SW480 (cell line): ENCODE results near the gene MIOX.

ENCODE experiments used
- DNase-seq: peaks from one replicate; pipeline ENCODE4 v3.0.0-alpha.2; 2016; ENCODE audit warnings: low spot score

MIOX gene

DNA sequence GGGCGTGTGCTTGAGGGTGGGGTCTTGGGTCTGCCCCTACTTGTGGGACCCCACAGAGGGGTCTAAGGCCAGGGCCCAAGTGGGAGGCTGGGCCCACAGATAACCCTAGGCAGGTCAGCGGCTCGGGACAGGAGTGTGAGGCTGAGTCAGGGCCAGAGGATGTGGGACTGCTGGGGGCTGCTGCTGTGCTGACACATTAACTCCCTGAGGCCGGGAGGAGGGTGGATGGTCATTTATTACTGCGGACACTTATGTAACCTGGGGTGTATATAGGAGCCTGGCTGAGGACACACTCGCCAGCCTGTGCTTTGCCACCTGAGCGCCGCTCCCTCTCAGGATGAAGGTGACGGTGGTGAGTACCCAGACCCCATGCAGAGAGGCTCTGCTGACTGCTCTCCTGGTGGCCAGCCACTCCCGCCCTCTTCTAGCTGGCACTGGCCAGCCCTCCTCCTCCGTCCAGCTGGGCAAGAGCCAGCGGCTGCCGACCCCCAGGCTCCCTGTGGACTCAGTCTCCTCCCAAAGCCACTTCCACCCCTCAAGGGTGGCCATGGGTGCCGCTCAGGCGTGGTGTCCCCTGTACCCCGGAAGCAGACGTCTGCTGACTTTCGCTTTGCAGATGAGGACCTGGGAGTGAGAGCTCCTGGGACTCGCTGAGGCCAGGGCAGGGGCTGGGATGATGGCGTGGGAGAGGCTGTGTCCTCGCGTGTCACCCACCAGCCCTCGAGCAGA lies at the start of gene MIOX:
Gene MIOX (plus strand): TSS at position 299 of the 729 bp plus-strand sequence. CDS start 39 bp downstream, at position 338.
- no peak for DNase-seq

GRCh38 chr22:50437511-50438304 lies 49.0 kb upstream of the MIOX start:
- DNase-seq: no peak

DNA sequence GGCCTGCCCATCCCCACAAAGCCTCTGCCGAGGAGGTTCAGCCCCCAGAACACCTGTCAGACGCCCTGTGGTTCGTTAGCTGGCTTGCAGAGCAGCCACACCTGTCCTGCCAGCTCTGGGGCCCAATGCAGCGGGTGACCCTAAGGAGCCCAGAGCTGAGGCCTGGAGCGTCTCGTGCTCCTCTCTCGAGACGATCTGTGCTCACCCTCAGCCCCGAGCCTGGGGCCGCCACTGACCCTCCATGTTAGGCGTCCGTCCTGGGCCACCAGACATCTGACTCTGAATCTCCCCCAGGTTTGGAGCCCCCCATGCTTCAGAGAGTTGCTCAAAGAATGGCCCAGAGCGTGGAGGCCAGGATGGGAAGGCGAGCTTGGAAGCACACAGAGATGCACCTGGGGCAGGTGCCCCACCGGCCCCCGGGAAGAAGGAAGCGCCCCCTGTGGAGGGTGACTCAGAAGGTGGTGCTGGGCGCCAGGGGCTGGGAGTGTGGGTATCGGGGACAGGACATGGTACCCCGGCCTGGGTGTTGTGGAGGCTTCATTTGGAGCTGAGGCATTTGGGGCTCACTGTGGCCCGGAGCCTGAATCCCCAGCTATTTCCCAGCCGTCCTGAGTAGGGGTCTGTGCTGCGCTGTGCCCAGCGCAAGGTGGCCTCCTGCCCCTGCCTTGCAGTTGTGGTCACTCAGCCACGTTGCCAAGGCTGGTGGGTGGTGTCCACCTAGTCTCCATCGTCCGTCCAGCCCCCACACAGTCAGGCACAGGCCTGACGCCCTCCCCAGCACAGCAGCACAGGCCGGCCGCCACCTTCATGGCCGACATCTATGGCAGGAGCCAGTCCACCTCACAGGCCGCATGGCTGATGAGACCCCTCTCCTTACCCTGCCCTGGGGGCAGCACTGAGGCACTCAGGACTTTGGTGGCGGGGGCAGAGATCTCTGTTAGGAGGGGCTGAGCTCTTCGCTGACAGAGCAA lies 48.1 kb upstream of the MIOX start:
- DNase-seq: no peak

DNA sequence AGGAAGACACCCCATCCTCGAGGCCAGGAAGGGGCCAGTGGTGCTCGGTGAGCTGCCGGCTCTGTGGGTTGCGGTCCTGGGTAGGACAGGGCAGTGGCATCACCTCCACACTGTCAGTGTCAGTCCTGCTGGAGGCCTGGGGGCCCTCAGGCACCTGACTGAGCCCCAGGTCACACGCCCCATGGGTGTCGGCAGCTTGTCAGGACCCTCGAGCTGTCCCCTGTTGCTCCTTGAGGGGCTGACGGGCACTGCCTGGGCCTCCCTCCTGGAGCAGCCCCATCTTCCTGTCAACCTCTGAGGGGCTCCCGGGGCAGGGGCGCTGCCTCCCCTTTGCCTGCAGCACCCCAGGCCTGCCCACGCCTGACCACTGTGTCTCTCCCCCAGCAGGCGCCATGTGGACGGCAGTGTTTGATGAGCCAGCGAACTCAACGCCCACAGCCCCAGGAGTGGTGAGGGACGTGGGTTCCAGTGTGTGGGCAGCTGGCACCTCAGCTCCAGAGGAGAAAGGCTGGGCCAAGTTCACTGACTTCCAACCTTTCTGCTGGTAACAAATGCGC lies 47.3 kb upstream of the MIOX start:
- no peak for DNase-seq

DNA sequence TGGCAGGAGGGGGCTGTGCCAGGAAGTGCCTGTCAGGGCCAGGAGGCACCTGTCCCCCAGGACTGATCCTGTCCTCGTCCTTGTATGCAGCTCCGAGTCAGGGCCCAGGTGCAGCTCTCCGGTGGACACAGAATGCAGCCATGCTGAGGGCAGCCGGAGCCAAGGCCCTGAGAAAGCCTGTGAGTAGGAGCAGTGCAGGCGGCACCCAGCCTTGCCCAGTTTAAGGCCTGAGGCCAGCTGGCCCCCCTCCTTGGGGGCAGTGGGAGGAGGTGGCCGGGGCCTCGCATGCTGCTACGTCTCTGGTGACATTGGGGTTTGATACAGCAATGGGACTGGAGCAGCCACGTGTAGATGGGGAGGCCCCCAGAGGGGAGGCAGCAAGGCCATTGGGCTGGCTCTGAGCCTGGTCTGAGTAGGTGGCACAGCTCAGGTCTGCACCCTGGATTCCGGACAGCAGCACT lies 46.8 kb upstream of the MIOX start:
- no peak for DNase-seq

GRCh38 chr22:50440544-50441249 lies 46.0 kb upstream of the MIOX start:
- DNase-seq: no peak

DNA sequence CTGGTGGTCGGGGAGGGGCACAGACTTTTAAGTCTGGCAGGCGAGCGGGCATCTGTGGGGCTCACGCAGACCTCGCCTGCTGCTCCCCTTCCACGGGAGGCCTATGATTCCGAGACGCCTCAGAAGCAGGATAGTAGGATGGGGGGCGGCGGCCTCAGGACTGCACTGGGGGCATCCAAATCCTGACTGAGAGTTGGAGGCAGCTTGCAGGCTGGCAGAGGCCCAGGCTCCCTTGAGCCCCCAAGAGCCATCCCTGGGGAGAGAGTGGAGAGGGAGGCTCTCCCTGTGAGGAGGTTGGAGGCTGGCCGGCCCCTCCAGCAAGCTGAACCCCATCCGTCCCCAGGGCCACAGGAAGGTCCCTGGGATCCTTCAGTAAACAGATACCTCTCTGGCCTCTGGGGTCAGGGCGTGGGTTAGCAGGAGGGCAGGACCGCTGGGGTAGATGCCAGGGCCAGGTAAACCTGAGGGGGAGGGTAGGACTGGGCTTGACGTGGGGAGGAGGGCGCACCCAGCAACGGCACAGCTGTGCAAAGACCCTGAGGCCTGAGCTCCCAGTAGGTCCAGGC lies 45.1 kb upstream of the MIOX start:
- DNase-seq: no peak

DNA sequence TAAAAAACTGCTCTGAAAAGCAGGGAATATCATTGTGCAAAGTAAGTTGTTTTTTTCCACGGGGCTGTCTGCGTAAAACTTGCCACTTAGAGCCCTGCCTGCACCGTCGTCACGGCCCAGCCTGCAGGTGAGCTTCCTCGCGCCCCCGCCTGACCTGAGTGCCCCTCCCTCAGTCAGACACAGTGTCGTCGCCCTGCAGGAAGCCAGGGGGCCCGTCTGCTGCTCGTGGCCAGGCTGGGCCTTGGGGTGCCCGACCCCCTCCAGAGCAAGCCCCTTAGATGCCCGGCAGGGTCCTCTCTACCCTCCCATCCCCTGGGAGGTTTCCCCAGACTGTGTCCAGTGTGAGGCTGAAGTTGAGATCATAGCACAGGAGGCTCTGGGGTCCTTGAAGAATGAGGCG lies 43.5 kb upstream of the MIOX start:
- DNase-seq: no peak

GRCh38 chr22:50443801-50444625 lies 42.6 kb upstream of the MIOX start:
- DNase-seq: no peak

DNA sequence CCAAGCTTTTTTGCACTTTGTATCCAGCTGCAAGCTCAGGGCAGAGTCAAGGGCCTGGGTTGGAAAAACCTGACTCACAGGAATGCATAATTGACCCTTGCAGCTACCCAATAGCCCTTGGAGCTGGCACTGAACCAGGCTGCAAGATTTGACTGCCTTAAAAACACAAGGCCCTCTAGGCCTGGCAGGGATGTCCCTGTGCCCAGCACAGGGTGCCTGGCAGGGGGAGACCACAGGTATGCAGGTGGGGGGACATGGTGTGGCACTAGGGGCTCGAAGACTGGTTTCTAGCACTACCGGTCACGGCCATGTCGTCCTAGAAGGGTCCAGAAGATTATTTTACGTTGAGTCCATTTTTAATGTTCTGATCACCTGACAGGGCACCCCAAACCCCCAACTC lies 42.0 kb upstream of the MIOX start:
- DNase-seq: no peak

GRCh38 chr22:50445071-50445879 lies 41.4 kb upstream of the MIOX start:
- DNase-seq: no peak

- DNase-seq: no peak
Observed at GRCh38 chr22:50445880-50446707, 40.6 kb upstream of the MIOX start.

GRCh38 chr22:50446708-50447575 lies 39.7 kb upstream of the MIOX start:
- no peak for DNase-seq

GRCh38 chr22:50447576-50448551 lies 38.8 kb upstream of the MIOX start:
- peak; percentile 45 for DNase-seq

DNA sequence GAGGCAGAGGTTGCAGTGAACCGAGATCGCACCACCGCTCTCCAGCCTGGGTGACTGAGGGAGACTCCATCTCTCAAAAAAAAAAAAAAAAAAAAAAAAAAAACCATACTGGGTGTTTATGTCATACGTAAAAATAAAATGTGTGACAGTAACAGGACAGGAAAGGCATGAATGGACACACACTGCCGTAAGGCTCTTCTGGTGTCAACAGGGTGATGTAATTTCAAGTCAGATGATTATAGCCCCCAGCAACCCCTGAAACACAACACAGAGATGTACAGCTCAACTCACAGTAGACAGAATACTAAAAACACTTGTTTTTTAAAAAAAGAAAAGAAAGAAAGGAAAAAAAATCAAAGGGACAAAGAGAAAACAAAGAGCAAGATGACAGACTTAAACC lies 34.0 kb upstream of the MIOX start:
- DNase-seq: no peak

- DNase-seq: no peak
Observed at GRCh38 chr22:50454556-50455075, 32.0 kb upstream of the MIOX start.
